Neural progenitor cell (in vitro differentiated cells): ENCODE data around the gene ILF3. TPM values are rescaled to one million over a fixed set of nuclear protein-coding genes. Genes with fewer than 3 reads are reported as not detected.
A peak's percentile ranks its signal among the peaks of the same experiment; 100 is the strongest.

ENCODE experiments used
- DNase-seq: peaks from one replicate; pipeline ENCODE4 v3.0.0-alpha.2; 2016; ENCODE audit warnings: low spot score
- H2AFZ ChIP-seq: fragments of 200-600 bp; sonication (generic); replicated peaks from 2 replicates; pipeline ENCODE4 v1.6.1; 2016; ENCODE audit warnings: antibody characterized with exemption
- H3F3A ChIP-seq: fragments of 200-600 bp; sonication (generic); 2 replicates; pipeline ENCODE4 v1.6.1; 2016; ENCODE audit warnings: antibody characterized with exemption, low read depth
- H3K27ac ChIP-seq: fragments of 200-600 bp; sonication (generic); 2 replicates; pipeline ENCODE4 v1.5.1; 2016; ENCODE audit warnings: mild to moderate bottlenecking
- H3K27me3 ChIP-seq: fragments of 200-600 bp; sonication (generic); 2 replicates; pipeline ENCODE4 v1.6.1; 2016; ENCODE audit warnings: mild to moderate bottlenecking, moderate library complexity
- H3K36me3 ChIP-seq: fragments of 200-600 bp; sonication (generic); 2 replicates; pipeline ENCODE4 v1.5.1; 2016
- H3K4me1 ChIP-seq: fragments of 200-600 bp; sonication (generic); 2 replicates; pipeline ENCODE4 v1.6.1; 2016; ENCODE audit warnings: mixed run types
- H3K4me2 ChIP-seq: fragments of 200-600 bp; sonication (generic); 2 replicates; pipeline ENCODE4 v1.6.1; 2016
- H3K4me3 ChIP-seq: fragments of 200-600 bp; sonication (generic); 2 replicates; pipeline ENCODE4 v1.5.1; 2016
- H3K79me2 ChIP-seq: fragments of 200-600 bp; sonication (generic); 2 replicates; pipeline ENCODE4 v1.6.1; 2016; ENCODE audit warnings: low read depth
- H3K9ac ChIP-seq: fragments of 200-600 bp; sonication (generic); 2 replicates; pipeline ENCODE4 v1.6.1; 2016
- H3K9me3 ChIP-seq: fragments of 200-600 bp; sonication (generic); 2 replicates; pipeline ENCODE4 v1.5.1; 2016; ENCODE audit warnings: low read depth
- H4K20me1 ChIP-seq: fragments of 200-600 bp; sonication (generic); 2 replicates; pipeline ENCODE4 v1.6.1; 2016; ENCODE audit warnings: low read depth
- H3K27ac Mint-ChIP-seq: 3 replicates; pipeline ENCODE4 v1.8.0; 2021; ENCODE audit warnings: mixed read lengths
- H3K27me3 Mint-ChIP-seq: 2 replicates; pipeline ENCODE4 v1.8.0; 2022; ENCODE audit warnings: low read depth, mild to moderate bottlenecking, inconsistent platforms, moderate library complexity, mixed read lengths; ENCODE audit not compliant: insufficient read depth
- H3K36me3 Mint-ChIP-seq: 3 replicates; pipeline ENCODE4 v1.8.0; 2021; ENCODE audit warnings: mixed read lengths
- H3K4me1 Mint-ChIP-seq: 3 replicates; pipeline ENCODE4 v1.8.0; 2021; ENCODE audit warnings: mixed read lengths
- H3K4me3 Mint-ChIP-seq: 3 replicates; pipeline ENCODE4 v1.8.0; 2021; ENCODE audit warnings: mild to moderate bottlenecking, moderate library complexity, mixed read lengths
- H3K9me3 Mint-ChIP-seq: 3 replicates; pipeline ENCODE4 v1.8.0; 2020; ENCODE audit warnings: mixed read lengths
- EZH2 ChIP-seq: fragments of 200-600 bp; sonication (generic); IDR thresholded peaks from 2 replicates; pipeline ENCODE4 v1.6.1; 2017; ENCODE audit warnings: antibody characterized with exemption, mild to moderate bottlenecking, moderate library complexity
- EZH2phosphoT487 ChIP-seq: fragments of 200-600 bp; sonication (generic); IDR thresholded peaks from 2 replicates; pipeline ENCODE4 v1.6.1; 2017; ENCODE audit warnings: antibody characterized with exemption
- total RNA-seq: library from RNA; depleted of rRNA; stranded (reverse); fragments of >200 nt; gene quantifications from 2 replicates; pipeline ENCODE4 v1.2.3, GENCODE V29; 2015; ENCODE audit warnings: low replicate concordance
- TF ChIP-seq, protein P1 (sequence below): fragments of 200-600 bp; sonication (generic); IDR thresholded peaks from 2 replicates; pipeline ENCODE4 v1.5.1; 2017; ENCODE audit warnings: antibody characterized with exemption, mild to moderate bottlenecking

The ILF3 gene
- total RNA-seq, 1 donor from 2014 or later, result 477 TPM

DNA sequence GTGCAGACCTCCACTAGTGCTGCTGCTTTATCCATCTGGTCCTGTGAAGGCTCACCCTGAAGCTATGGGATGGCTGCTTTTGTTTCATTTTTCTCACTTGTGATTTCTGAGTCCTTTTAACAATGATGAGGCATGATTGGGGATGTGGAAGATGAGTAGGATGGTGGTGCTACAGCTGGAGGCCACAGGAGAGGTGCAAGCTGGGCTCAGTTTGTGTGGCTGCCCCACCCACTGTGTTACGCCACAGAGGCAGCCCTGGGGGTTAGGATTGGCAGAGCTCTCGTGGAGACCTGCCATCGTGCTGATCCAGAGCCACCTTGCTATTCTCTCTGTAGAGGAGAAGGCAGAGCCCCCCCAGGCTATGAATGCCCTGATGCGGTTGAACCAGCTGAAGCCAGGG lies 27.5 kb downstream of the ILF3 start:
- peaks cover 100% of the 10 kb centered on the region for H4K20me1 ChIP-seq
- H3K36me3 ChIP-seq, result peaks cover 30% of the 10 kb centered on the region
- Mint-ChIP-seq H3K27me3 (peaks cover 3% of the 10 kb centered on the region), H3K36me3 (peaks cover 32% of the 10 kb centered on the region), H3K4me1 (no peaks in the 10 kb centered on the region), H3K4me3 (no peak overlapping the region), H3K9me3 (no peaks in the 10 kb centered on the region), H3K27ac (no peak overlapping the region)
- no peaks in the 10 kb centered on the region for H3K9me3 ChIP-seq
- no peak overlapping the region for H3K4me2 ChIP-seq
- no peak overlapping the region for H3K27ac ChIP-seq
- DNase-seq, result no peak
- peaks cover 58% of the 10 kb centered on the region for H3F3A ChIP-seq
- no peaks in the 10 kb centered on the region for H3K27me3 ChIP-seq
- H3K4me3 ChIP-seq, result no peak overlapping the region
- TF ChIP-seq, protein P1, sequence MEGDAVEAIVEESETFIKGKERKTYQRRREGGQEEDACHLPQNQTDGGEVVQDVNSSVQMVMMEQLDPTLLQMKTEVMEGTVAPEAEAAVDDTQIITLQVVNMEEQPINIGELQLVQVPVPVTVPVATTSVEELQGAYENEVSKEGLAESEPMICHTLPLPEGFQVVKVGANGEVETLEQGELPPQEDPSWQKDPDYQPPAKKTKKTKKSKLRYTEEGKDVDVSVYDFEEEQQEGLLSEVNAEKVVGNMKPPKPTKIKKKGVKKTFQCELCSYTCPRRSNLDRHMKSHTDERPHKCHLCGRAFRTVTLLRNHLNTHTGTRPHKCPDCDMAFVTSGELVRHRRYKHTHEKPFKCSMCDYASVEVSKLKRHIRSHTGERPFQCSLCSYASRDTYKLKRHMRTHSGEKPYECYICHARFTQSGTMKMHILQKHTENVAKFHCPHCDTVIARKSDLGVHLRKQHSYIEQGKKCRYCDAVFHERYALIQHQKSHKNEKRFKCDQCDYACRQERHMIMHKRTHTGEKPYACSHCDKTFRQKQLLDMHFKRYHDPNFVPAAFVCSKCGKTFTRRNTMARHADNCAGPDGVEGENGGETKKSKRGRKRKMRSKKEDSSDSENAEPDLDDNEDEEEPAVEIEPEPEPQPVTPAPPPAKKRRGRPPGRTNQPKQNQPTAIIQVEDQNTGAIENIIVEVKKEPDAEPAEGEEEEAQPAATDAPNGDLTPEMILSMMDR, result no peak
- no peak for TF ChIP-seq EZH2phosphoT487
- TF ChIP-seq EZH2, result no peak
- no peak overlapping the region for H2AFZ ChIP-seq
- no peaks in the 10 kb centered on the region for H3K4me1 ChIP-seq
- no peak overlapping the region for H3K9ac ChIP-seq
- peaks cover 100% of the 10 kb centered on the region for H3K79me2 ChIP-seq

- Mint-ChIP-seq H3K36me3 (peaks cover 28% of the 10 kb centered on the region), H3K27me3 (peaks cover 5% of the 10 kb centered on the region), H3K9me3 (no peaks in the 10 kb centered on the region), H3K4me3 (no peak overlapping the region), H3K4me1 (no peaks in the 10 kb centered on the region), H3K27ac (no peak overlapping the region)
- H3K27ac ChIP-seq, result peak overlapping the region; percentile 46
- TF ChIP-seq EZH2phosphoT487, result no peak
- TF ChIP-seq, protein P1, result no peak
- no peak for TF ChIP-seq EZH2
- peaks cover 100% of the 10 kb centered on the region for H4K20me1 ChIP-seq
- peaks cover 56% of the 10 kb centered on the region for H3F3A ChIP-seq
- no peak overlapping the region for H2AFZ ChIP-seq
- H3K79me2 ChIP-seq, result peaks cover 96% of the 10 kb centered on the region
- no peak overlapping the region for H3K4me3 ChIP-seq
- peaks cover 23% of the 10 kb centered on the region for H3K36me3 ChIP-seq
- H3K4me1 ChIP-seq, result no peaks in the 10 kb centered on the region
- H3K4me2 ChIP-seq, result no peak overlapping the region
- no peaks in the 10 kb centered on the region for H3K9me3 ChIP-seq
- no peak for DNase-seq
- H3K9ac ChIP-seq, result no peak overlapping the region
- H3K27me3 ChIP-seq, result no peaks in the 10 kb centered on the region
Measured at GRCh38 chr19:10682397-10683063, 28.4 kb downstream of the ILF3 start.

- peaks cover 100% of the 10 kb centered on the region for H4K20me1 ChIP-seq
- no peaks in the 10 kb centered on the region for H3K9me3 Mint-ChIP-seq
- no peak overlapping the region for H3K27ac Mint-ChIP-seq
Measured at GRCh38 chr19:10683064-10683426, 28.9 kb downstream of the ILF3 start.

More at GRCh38 chr19:10683064-10683426, 28.9 kb downstream of the ILF3 start:
- H3K4me2 ChIP-seq, result no peak overlapping the region
- peaks cover 56% of the 10 kb centered on the region for H3F3A ChIP-seq
- peaks cover 5% of the 10 kb centered on the region for H3K27me3 Mint-ChIP-seq
- no peaks in the 10 kb centered on the region for H3K4me1 ChIP-seq
- H3K9ac ChIP-seq, result no peak overlapping the region
- H2AFZ ChIP-seq, result no peak overlapping the region
- H3K36me3 Mint-ChIP-seq, result peaks cover 25% of the 10 kb centered on the region
- H3K4me3 ChIP-seq, result no peak overlapping the region
- H3K27me3 ChIP-seq, result no peaks in the 10 kb centered on the region
- H3K36me3 ChIP-seq, result peaks cover 19% of the 10 kb centered on the region
- no peak for DNase-seq
- H3K27ac ChIP-seq, result no peak overlapping the region
- no peak overlapping the region for H3K4me3 Mint-ChIP-seq
- H3K4me1 Mint-ChIP-seq, result no peaks in the 10 kb centered on the region
- TF ChIP-seq, protein P1, result no peak
- TF ChIP-seq EZH2phosphoT487 (no peak), EZH2 (no peak)
- peaks cover 91% of the 10 kb centered on the region for H3K79me2 ChIP-seq
- no peaks in the 10 kb centered on the region for H3K9me3 ChIP-seq
